Pancreas (tissue), 10 donors: Measurements from ENCODE around the gene NOL4L. TPM values are rescaled to one million over a fixed set of nuclear protein-coding genes. Genes with fewer than 3 reads are reported as not detected.

Experiments used
- ATAC-seq, 4 donors: fragments of 200-7000 bp; cut with Tn5 transposase; one replicate each; pipeline versions ENCODE4 v1.8.0 to v1.9.1; 2020; ENCODE audit warnings: mild to moderate bottlenecking in 4 of 4, moderate library complexity in 4 of 4
- DNase-seq, 6 donors: peaks; one replicate each; pipeline ENCODE4 v3.0.0-alpha.2; 2020
- FAIRE-seq: peaks from 2 replicates; lab custom pipeline; 2012; peaks lifted over from hg19 to GRCh38; lab: Jason Lieb, UNC
- H3K27ac ChIP-seq, 4 donors: fragments of 200-600 bp; sonication (generic); 1 replicate in 3 of 4; 2 replicates in 1 of 4; pipeline versions ENCODE4 v1.5.0 to v1.8.0; 2020
- H3K27me3 ChIP-seq, 4 donors: fragments of 200-600 bp; one replicate each; pipeline ENCODE4 v1.8.0; 2021
- H3K36me3 ChIP-seq, 3 donors: fragments of 200-600 bp; sonication (generic) in 1 of 3; one replicate each; pipeline versions ENCODE4 v1.5.0 to v1.8.0; 2020 to 2021
- H3K4me1 ChIP-seq, 3 donors: fragments of 200-600 bp; one replicate each; pipeline ENCODE4 v1.8.0; 2021
- H3K4me3 ChIP-seq, 4 donors: fragments of 200-600 bp; sonication (generic) in 2 of 4; one replicate each; pipeline versions ENCODE4 v1.5.0 to v1.8.0; 2020 to 2021
- H3K9me3 ChIP-seq, 4 donors: fragments of 200-600 bp; one replicate each; pipeline ENCODE4 v1.8.0; 2021
- CTCF ChIP-seq, 4 donors: fragments of 200-600 bp; sonication (generic) in 3 of 4; IDR thresholded peaks; one replicate each; pipeline versions ENCODE4 v1.5.0 to v1.8.0; 2021; ENCODE audit warnings: antibody characterized with exemption in 4 of 4
- WGBS, 2 donors: extraction: QIAGEN DNeasy Blood & Tissue Kit; methylation state at CpG; one replicate each; pipeline ENCODE4 v1.1.7; 2013; 5-methylcytosine and 5-hydroxymethylcytosine counted together
- intact Hi-C, 3 donors: fragments of 100-400 bp; cut with DNase I; formaldehyde crosslinking; loops; one replicate each; pipeline versions ENCODE4 v1.11.1 to v1.14.2; 2022
- polyA plus RNA-seq, 2 donors: library from polyadenylated mRNA; stranded (reverse); fragments of 200-250 nt; gene quantifications; one replicate each; pipeline ENCODE4 v1.2.3, GENCODE V29; 2013
- total RNA-seq, 6 donors: library from RNA; stranded (reverse); fragmentation: NEBNext Ultra II Directional in 4 of 6; extraction: Animal tissue kit (Norgen Biotek cat#: 25700) in 4 of 6; gene quantifications; one replicate each; pipeline versions ENCODE4 v1.2.1 to v1.2.4, GENCODE V29; 2021 to 2023
- donor health status: healthy with polysubstance abuse.
- donor health status: DM: no; HTN: no; CAD: no; lungs with moderate emphysema.
- donor health status: DM: no; HTN: no; CAD: no.
- donor health status: control.
- donor health status: control.
- donor health status: Bipolar disorder and iron deficiency.
- donor health status: DM: yes; HTN: yes; CAD: no.
- donor health status: DM: no; HTN: no; CAD: no.
- donor health status: DM: no; HTN: no; CAD: no.
- donor health status: DM: yes; HTN: yes; CAD: no.

Gene NOL4L
- total and polyA plus RNA-seq, 8 donors = 8.7 to 14.5 (median 10.2) TPM

GRCh38 chr20:32528905-32529670 lies 56.0 kb downstream of the NOL4L start:
- intact Hi-C loops = loop anchor here in 1 of 3 donors (10.0 kb wide), 1 partner anchor 116 kb away; no protein-coding TSS in a partner anchor
- no peak for TF ChIP-seq CTCF (IDR thresholded peaks at IDR 0.05)
- ATAC-seq = no peak

GRCh38 chr20:32528171-32528891 lies 56.8 kb downstream of the NOL4L start:
- DNase-seq = peak; percentile 58 to 88 (median 72)

More at GRCh38 chr20:32528905-32529670, 56.0 kb downstream of the NOL4L start:
- FAIRE-seq (no peak), DNase-seq (peak in 1 of 6 donors; percentile 39)
- Histone ChIP-seq H3K27ac (no peak overlapping the region), H3K4me3 (no peak overlapping the region), H3K4me1 (peaks cover 4 to 41% (median 18%) of the 10 kb centered on the region in 3 donors), H3K36me3 (no peaks in the 10 kb centered on the region), H3K27me3 (no peaks in the 10 kb centered on the region), H3K9me3 (no peaks in the 10 kb centered on the region)
- 80% methylated on average over 13 of the region's 13 CpGs for WGBS, 2 donors

GRCh38 chr20:32527447-32528055 lies 57.6 kb downstream of the NOL4L start:
- Histone ChIP-seq H3K4me1 (peaks cover 4 to 41% (median 18%) of the 10 kb centered on the region in 3 donors), H3K27ac (no peak overlapping the region), H3K27me3 (no peaks in the 10 kb centered on the region), H3K36me3 (no peaks in the 10 kb centered on the region), H3K4me3 (no peak overlapping the region), H3K9me3 (no peaks in the 10 kb centered on the region)
- ATAC-seq = no peak
- FAIRE-seq = no peak
- intact Hi-C loops = loop anchor here in 1 of 3 donors (10.0 kb wide), 1 partner anchor 117 kb away; no protein-coding TSS in a partner anchor
- no peak for TF ChIP-seq CTCF (IDR thresholded peaks at IDR 0.05)
- WGBS, 2 donors = 71 to 74% methylated on average over 24 of the region's 24 CpGs
- DNase-seq = peak in 2 of 6 donors; percentile 52 to 60

More at GRCh38 chr20:32528171-32528891, 56.8 kb downstream of the NOL4L start:
- no peak for TF ChIP-seq CTCF (IDR thresholded peaks at IDR 0.05)
- no peak overlapping the region for H3K4me3 ChIP-seq
- no peaks in the 10 kb centered on the region for H3K36me3 ChIP-seq
- peaks cover 4 to 41% (median 18%) of the 10 kb centered on the region in 3 donors for H3K4me1 ChIP-seq
- H3K27ac ChIP-seq = no peak overlapping the region
- no peaks in the 10 kb centered on the region for H3K9me3 ChIP-seq
- no peak for FAIRE-seq
- no peaks in the 10 kb centered on the region for H3K27me3 ChIP-seq
- WGBS, 2 donors = 36 to 38% methylated on average over 27 of the region's 27 CpGs
- ATAC-seq = peak; percentile 65 to 80 (median 72)
- intact Hi-C loops = loop anchor here in 1 of 3 donors (10.0 kb wide), 1 partner anchor 116 kb away; no protein-coding TSS in a partner anchor

- Histone ChIP-seq H3K27ac (no peak overlapping the region), H3K36me3 (no peaks in the 10 kb centered on the region), H3K4me1 (peaks cover 4 to 41% (median 18%) of the 10 kb centered on the region in 3 donors), H3K27me3 (no peaks in the 10 kb centered on the region), H3K4me3 (no peak overlapping the region), H3K9me3 (no peaks in the 10 kb centered on the region)
- intact Hi-C loops = loop anchor here in 1 of 3 donors (10.0 kb wide), 1 partner anchor 118 kb away; no protein-coding TSS in a partner anchor
- no peak for TF ChIP-seq CTCF (IDR thresholded peaks at IDR 0.05)
- 90% methylated on average over 5 of the region's 5 CpGs for WGBS, 2 donors
- DNase-seq (peak in 1 of 6 donors; percentile 25), ATAC-seq (no peak), FAIRE-seq (no peak)
Measured at GRCh38 chr20:32527052-32527446, 58.1 kb downstream of the NOL4L start.
